Amygdala (tissue), 56 donors: ENCODE results near the gene PRR27.

Source experiments
- DNase-seq, 56 donors: peaks; one replicate each; lab custom pipeline; 2025; lab: John Stamatoyannopoulos, UW

Gene PRR27

DNA sequence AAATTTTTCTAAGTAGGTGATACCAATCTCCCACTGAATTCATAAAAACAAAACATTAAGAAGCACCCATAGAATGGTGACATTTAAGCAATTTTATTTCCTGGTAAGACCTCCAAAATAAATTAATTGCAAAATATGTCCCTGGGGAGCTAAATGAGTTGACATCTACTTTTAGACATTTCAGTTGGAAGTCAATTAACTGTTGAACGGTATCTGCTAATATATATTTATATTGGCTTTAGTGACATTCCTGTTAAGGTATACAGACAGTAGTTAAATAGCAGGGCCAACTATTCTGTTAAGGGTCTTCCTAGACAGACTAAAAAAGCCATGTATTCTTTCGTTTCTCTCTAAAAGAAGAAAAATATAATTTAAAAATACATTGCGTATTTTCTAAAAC is at the start of gene PRR27:
PRR27 (plus strand) TSS at position 301 of the 400 bp plus-strand sequence. CDS start 139 bp downstream, outside the sequence.
- no peak for DNase-seq

DNA sequence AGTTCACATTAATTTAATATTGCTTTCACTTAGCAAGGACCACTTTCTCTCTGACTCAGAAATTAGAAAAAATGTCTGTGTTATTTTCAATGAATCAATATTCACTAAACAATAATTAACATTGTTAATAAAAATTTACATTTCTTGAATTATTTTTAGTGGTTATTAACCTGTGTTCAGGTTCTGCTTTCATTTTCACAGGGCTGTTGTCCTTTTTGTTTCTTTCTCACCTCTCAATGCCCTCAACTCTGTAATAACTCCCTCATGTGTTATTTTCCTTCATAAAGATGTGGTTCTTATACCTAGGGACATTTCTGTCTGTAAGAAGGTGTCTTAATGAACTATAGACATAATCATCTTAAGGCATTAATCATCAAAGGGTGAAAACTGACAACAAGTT is 43.1 kb upstream of the PRR27 start:
- DNase-seq: no peak

DNA sequence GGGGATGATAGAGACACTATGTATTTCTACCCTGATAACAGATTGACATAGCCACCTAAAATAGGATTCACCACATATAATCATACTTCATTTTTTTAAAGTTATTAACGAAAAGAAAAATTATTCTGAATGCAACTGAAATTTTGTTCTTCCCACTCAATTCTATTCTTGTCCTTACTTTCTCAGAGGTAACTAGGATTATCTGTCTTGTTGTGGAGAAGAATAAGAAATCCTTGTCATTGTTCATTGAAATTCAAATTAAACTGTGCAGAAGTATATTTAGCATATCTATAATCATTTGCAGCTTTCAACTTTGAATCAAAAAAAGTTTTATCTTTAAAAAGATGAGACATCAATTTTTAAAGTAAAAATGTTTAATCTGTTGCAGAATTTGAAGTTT is 40.4 kb upstream of the PRR27 start:
- no peak for DNase-seq

DNA sequence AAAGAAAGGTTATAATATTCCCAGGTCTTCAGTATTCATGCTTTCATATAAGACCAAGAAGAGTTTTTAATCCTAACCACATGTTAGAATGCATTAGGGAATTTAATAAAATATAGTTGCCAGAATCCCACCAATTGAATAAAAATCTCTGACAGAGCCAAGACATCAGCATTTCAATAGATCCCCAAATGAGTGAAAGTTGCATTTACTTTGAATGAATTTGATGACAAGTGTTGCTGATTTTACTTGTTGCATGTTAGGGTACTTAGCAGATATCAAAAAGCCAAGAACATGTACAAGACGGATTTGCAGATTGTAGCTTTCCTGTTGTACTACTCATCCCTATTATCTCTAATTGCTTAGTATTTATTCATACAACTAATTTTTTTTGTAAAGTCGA is 39.9 kb upstream of the PRR27 start:
- no peak for DNase-seq

DNA sequence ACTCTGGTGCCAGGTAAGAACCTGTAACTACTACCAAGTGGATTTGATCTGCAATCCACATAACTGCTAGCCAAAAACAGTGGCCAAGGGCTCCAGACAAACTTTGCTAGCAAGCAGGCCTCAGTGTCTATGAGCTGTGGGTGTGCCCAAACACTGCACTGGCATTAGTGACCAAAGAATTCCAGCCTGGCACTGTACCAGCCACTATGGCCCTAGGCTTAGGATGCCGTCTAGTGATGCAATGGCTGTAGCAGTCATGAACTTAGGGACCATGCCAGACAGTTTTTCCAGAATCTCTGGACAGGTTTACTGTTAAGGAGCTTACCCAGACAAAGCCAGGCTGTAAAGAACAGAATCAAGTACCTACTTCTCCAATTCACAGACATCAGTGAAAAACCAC is 33.7 kb upstream of the PRR27 start:
- DNase-seq: no peak

DNA sequence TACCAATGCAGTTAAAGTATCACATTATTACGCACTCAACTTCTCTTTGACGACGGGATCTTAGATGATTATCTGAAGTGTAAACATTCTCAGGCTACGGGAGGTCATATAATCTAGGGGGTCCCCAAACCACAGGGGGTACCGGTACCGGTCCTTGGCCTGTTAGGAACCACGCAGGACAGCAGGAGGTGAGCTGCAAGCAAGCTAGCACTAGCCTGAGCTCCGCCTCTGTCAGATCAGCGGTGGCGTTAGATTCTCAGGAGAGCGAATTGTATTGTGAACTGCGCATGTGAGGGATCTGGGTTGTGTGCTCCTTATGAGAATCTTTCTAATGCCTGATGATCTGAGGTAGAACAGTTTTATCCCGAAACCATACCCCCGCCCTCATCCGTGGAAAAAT is 20.6 kb upstream of the PRR27 start:
- DNase-seq: no peak

DNA sequence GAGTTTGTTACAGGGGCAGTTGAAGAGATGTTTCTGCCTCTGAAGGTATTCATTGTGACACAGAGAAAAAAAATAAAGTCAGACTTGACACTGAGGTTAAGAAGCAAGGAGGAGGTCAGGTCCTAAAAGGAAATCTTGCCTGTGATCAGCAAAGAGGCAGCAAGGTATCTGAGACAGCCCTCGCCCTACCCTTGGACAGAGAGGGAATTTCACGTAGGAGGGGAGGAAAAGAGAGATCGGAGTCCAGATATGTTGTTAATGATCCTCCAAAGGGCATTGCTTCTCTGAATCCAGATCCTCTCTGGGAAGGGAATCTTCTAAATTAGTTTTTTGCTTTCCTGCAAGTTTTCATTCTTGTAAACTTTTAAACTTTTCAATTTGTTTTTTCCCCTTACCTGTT is 15.3 kb upstream of the PRR27 start:
- DNase-seq: no peak

DNA sequence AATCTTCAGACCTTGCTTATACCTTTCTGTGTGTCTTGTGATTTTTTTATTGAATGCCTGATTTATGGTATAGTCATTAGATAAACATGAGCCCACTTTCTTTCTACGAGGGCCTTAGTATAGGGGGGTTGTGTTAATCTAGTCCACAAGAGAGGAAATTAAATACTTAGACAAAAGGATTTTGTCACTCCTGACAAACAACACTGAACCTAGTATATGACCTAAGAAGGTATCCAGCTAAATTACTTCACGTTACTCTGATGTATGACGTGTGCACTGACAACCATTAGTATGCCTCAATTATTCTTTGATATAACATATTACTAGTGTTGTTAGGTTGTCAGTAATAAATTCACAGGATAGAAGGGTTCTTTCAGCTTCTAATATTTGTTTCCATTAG is 2.8 kb upstream of the PRR27 start:
- no peak for DNase-seq

DNA sequence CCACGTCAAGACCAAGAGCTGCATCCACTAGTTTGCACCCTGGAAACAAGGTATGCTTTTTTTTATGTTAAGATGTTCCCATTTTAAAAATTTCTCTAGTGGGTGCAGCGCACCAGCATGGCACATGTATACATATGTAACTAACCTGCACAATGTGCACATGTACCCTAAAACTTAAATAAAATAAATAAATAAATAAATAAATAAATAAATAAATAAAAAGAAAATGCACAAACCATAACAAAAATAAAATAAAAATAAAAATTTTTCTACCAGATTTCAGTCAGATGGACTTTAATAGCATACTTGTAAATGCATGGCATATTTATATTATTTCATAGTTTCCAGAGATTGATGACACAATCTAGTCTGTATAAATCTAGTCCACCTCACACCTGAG is 1.9 kb upstream of the PRR27 start:
- DNase-seq: no peak

DNA sequence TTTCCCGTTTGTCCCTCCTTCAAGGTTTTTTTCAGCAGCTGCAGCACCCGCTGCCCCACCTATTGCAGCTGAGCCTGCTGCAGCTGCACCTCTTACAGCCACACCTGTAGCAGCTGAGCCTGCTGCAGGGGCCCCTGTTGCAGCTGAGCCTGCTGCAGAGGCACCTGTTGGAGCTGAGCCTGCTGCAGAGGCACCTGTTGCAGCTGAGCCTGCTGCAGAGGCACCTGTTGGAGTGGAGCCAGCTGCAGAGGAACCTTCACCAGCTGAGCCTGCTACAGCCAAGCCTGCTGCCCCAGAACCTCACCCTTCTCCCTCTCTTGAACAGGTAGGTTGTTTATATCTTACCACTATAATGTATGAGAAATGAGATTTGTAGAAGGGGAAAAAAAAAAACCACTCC is 4.5 kb downstream of the PRR27 start:
- no peak for DNase-seq

DNA sequence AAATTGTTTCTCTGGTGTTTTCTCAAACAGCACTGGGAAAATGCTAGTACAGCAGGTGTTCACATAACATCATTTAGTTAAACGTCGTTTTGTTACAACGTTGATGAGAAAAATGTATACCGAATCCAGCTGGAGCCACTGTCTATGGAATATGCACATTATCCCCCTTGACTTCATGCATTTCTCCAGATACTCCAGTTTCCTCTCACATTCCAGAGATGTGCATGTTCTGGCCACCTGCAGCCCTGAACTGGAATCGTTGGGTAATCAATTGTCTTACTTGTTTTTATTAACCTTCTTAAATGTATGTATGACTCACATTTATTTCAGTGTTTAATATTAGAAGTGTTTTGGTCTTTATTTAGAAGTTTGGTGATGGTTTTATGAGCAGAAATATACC is 23.1 kb downstream of the PRR27 start:
- DNase-seq: no peak

DNA sequence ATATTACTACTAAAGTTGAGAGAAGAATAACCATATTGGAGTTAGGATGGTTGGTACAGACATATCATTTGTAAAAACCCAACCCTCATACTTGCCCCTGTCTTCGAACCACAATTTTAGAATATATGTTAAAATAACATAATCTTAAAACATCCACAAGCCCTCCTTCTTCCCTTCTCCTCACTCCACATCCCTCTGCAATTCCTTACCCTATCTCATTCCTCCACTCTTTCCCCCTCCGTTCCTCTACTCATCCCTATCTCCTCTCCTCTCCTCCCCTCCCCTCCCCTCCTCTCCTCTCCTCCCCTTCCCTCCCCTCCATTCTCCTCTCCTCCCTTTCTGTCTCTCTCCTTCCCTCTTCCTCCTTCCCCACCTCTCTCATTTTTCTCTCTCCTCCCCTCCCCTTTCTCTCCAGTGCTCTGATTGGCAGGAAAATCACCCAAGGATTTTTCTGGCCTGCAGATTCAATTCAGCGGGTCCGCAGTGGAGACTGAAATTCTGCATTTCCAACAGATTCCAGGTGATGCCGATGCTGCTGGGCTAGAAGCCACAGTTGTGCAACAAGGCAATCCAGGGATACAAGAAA is 24.1 kb downstream of the PRR27 start:
- no peak for DNase-seq

DNA sequence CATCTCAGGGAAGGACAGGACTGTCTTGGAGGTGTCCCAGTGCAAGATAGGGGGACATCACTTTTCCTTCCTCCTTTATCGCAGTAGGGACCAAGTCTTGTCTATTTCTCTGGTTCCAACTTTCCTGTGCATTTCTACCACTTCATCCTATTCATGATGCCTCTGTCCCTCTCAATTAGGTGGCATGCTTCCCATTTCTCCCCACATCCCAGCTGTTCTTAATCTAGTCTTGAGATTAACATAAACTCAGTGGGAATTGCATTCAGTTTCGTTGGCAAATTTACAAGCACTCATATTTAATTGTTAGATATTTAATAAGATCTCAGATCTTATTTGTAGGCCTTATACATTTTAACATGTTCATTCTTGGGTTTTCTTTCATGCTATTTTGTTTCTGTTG is 25.8 kb downstream of the PRR27 start:
- DNase-seq: no peak

DNA sequence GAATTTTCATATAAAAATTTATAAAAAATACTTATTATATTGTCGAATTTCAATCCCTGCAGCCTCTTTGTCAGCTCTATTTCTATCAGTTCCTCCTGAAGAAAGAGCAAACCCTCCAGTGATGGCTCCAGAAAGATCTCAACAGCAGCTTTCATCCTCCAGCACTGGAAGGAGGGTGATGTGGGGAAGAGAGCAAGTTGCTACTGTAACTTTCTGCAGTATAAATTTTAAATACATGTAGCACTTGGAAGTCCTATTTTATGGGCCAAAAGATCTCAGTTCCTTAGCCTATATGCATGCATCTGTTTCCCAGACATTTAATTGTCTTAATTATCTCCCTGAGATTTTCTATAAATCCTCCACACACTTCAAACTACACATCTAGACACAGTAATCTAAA is 27.8 kb downstream of the PRR27 start:
- DNase-seq: no peak

DNA sequence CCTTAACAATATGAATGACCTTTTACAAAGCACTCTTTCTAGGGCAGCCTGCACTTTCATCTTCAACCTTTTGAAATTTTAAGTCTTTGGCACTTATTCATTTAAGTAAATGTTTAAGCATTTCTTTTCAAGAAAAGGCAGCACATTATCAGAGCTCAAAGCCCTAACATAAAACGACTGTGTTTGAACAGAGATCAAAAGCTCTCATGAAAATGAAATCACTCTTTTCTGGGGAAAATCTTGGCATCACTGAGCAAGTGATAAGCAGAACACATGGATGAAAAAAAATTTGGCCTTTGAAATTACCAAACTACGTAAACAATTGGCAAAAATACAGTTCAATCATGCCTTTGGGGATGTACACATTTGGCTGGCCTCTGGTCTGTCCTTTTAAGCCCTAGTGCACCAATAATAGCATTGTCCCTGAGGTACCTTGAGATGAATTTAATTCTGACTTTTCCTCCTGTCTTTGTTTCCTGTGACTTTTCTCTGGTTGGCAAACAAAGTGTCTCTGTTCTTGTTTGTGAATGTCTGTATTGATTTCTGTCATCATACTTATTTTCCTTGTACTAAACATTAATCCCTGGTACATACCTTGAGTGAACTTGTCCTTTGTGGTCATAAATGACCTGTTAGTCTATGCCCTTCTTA is 28.6 kb downstream of the PRR27 start:
- no peak for DNase-seq

DNA sequence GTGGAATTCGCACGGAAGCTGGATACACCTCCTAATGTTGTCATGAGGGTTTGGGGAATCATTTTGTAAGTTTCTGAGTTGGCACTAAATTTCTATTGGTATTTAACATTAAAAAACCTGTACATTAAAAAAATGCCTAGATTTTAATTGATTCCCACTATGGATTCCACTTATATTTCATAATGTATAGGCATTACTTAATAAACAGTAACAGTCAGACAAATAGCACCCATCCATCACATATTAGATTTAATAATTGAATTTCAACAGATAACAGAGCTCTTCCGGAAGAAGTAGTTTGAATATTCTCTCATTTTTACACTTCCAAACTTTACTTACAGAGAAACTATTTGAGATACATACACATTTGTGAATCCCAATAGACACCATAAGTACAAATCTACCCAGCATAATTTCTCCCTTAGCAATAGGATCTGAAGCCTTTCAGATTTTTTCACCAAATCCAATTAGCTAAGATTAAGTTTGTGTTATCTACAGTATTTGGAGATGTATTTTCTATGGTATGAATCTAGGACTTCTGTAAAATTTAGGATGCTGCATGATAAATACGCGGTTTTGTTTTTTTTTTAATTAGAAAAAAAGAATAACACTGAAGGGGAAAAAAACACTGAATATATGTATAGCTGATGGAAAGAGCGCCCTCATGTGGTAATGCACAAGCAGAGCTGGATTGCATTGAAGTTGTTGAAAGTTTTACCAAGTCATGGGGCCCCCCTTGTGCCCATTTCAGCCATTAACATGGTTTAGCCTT is 29.3 kb downstream of the PRR27 start:
- no peak for DNase-seq

DNA sequence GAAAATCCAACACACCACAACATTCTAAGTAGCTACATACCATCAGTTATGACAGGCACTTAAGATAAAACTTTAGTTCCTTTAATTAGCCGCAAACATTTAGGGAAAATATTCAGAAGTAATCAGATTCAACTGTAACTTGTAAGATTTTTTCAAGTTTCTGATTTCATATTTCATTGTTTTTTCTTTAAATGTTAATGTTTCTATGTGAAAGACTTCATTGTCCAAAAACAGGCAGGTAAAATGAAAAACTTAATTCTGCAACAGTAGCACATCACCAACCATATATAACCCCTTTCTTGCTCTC is 29.9 kb downstream of the PRR27 start:
- DNase-seq: no peak

DNA sequence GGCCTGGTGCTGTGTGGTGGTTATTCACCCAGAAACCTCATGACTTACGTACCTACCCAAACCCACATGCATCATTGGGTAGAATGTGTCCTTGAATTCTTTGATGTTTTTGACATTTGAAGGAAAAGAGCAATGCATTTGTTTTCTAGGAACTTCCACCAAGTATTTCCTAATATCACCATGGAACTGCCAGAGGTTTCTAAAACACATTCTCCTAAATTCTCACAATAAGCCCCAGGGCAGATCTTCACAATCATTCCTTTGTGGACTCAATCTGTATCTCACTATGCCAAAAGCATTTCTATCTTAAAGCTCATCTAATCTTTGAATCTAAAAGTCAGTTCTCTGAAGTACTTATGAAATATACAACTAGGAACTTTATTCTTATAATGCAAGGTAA is 33.2 kb downstream of the PRR27 start:
- no peak for DNase-seq

DNA sequence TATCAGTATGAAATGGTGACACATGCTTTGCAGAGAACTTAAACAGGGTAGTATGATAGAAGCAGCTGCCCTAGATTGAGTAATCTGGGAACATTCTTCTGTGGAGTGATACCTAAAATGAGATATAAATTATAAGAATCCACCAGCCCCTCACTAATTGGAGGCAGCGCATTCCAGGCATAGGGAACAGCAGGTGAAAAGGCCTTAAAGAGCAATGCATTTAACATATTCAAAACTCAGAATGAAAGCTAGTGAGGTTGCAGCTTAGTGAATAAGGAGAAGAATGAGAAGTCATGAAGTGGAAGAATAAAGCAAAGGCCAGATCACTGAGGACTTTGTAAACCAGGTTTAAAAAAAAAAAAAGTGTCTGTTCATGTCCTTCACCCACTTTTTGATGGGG is 36.5 kb downstream of the PRR27 start:
- DNase-seq: no peak

DNA sequence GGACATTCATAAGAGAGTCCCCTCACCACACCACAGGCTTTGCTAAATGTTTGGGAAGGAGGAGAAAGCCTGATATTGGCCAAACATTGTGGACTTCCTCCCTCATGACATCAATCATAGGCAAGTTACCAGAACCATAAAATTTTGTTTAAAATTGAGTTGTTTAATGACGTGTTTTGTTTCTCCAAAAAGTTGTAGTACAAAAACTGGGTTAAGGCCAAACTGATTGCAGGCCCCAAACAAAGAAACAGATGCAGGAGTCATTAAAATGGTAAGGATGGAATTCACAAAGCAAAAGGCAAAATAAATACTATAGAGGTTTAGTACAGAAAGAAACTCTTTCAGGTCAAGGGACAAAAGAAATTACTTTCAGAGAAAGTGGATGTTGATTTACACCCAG is 37.6 kb downstream of the PRR27 start:
- no peak for DNase-seq

DNA sequence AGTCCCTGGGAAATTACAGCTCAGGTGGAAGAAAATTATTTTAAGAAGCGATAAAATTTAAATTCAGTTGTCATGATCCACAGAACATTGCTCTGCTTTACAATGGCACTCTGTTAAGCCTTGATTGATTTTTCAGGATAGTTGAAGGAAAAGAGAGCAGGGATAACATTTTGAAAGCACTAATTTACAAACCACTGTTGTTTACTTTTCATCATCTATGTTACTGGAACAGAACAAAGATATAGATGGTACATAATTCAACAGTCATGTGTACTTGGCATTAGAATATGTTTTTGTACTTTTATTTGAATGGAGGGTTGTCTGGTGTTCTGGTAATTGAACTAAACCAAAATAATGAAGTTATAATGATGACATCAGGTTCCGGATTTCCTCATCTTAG is 38.9 kb downstream of the PRR27 start:
- no peak for DNase-seq

DNA sequence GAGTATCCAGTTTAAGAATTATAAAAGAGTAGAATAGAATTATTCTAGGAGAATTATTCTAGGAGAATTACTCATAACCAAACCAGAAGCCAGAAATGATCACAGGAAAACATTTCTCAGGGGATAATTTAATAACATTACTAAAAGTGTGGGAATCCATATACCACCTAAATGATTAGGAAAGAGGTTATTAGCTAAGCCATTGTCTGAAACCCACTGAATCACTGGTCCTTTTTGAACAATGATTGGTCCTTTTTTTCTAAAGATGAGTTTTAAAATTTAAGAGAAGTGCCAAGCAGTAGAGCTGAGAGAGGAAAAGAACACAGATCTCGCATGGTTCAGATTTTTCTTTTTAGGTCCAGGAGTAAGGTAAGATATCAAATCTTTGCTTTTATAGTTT is 41.4 kb downstream of the PRR27 start, which contains the start of gene ODAM:
ODAM (plus strand) TSS at position 301 of the 400 bp plus-strand sequence. CDS start 819 bp downstream, outside the sequence.
- DNase-seq: no peak
